K562 (cell line): ENCODE data around the gene MDH2. TPM values are rescaled to one million over a fixed set of nuclear protein-coding genes. Genes with fewer than 3 reads are reported as not detected.
A peak's percentile ranks its signal among the peaks of the same experiment; 100 is the strongest.

Experiments
- CREB5 ChIP-seq: fragments of 250-450 bp; sonication (Bioruptor Pico); IDR thresholded peaks from 2 replicates; pipeline ENCODE4 v1.5.0; 2020; ENCODE audit warnings: mild to moderate bottlenecking
- FOXK1 ChIP-seq: sonication (generic); formaldehyde crosslinking; IDR thresholded peaks from 2 replicates; pipeline ENCODE4 v1.8.0; 2022; ENCODE audit warnings: missing genetic modification reagents, mild to moderate bottlenecking, borderline replicate concordance
- FUS ChIP-seq: fragments of 200-400 bp; formaldehyde crosslinking; optimal IDR thresholded peaks from 2 replicates; pipeline ENCODE3; 2017; ENCODE audit warnings: low read depth, low read length
- GATA2 ChIP-seq: sonication (generic); formaldehyde crosslinking; IDR thresholded peaks from 2 replicates; pipeline ENCODE4 v1.4.0; 2020; ENCODE audit warnings: mild to moderate bottlenecking, missing genetic modification reagents
- KAT2B ChIP-seq: IDR thresholded peaks from one replicate; pipeline ENCODE4 v1.6.1; 2012; ENCODE audit warnings: low read depth, mild to moderate bottlenecking, control low read depth, inconsistent platforms, low read length, moderate library complexity
- RREB1 ChIP-seq: fragments of 250-450 bp; sonication (Bioruptor Pico); IDR thresholded peaks from 2 replicates; pipeline ENCODE4 v1.4.0; 2020
- SIN3B ChIP-seq: fragments of 450-650 bp; IDR thresholded peaks from 2 replicates; pipeline ENCODE4 v1.6.1; 2017; ENCODE audit warnings: low read depth, mild to moderate bottlenecking, moderate library complexity
- ZBTB2 ChIP-seq: fragments of 450-650 bp; IDR thresholded peaks from 2 replicates; pipeline ENCODE4 v1.6.1; 2016; ENCODE audit warnings: antibody characterized with exemption
- ZBTB33 ChIP-seq: sonication (generic); formaldehyde crosslinking; IDR thresholded peaks from 2 replicates; pipeline ENCODE4 v1.8.1; 2023; ENCODE audit warnings: mild to moderate bottlenecking, missing genetic modification reagents
- ZBTB8A ChIP-seq: fragments of 450-650 bp; IDR thresholded peaks from 2 replicates; pipeline ENCODE4 v1.6.1; 2018; ENCODE audit warnings: mild to moderate bottlenecking, moderate library complexity; ENCODE audit not compliant: partially characterized antibody
- ZNF239 ChIP-seq: fragments of 250-450 bp; sonication (Bioruptor Pico); IDR thresholded peaks from 2 replicates; pipeline ENCODE4 v1.4.0; 2020; ENCODE audit warnings: mild to moderate bottlenecking
- ZNF274 ChIP-seq: IDR thresholded peaks from 2 replicates; pipeline ENCODE4 v1.6.1; 2011; ENCODE audit warnings: low read depth, mild to moderate bottlenecking, low read length, moderate library complexity, borderline replicate concordance
- ZNF41 ChIP-seq: fragments of 250-450 bp; sonication (Bioruptor Pico); conservative IDR thresholded peaks from 2 replicates; pipeline ENCODE4 v1.4.0; 2020; ENCODE audit warnings: mild to moderate bottlenecking
- ZNF444 ChIP-seq: fragments of 250-450 bp; sonication (Bioruptor Pico); IDR thresholded peaks from 2 replicates; pipeline ENCODE4 v1.4.0; 2020; ENCODE audit warnings: mild to moderate bottlenecking, moderate library complexity
- ZNF79 ChIP-seq: fragments of 250-450 bp; sonication (Bioruptor Pico); IDR thresholded peaks from 2 replicates; pipeline ENCODE4 v1.4.0; 2020; ENCODE audit warnings: low read depth, mild to moderate bottlenecking, moderate library complexity
- polyA plus RNA-seq, 8 experiments: library from polyadenylated mRNA; depleted of rRNA in 4 of 8; stranded (reverse) in 5 of 8; unstranded in 3 of 8; fragments of >200 nt; fragmentation: Nextera tagmentation in 2 of 8; fragmentation: Illumina TruSeq in 1 of 8; extraction: Ambion mirVana in 2 of 8; extraction: Trizol in 1 of 8; gene quantifications; 2 replicates each; pipeline versions ENCODE4 v1.2.1 to v1.2.3, GENCODE V29; 2011 to 2014; ENCODE audit warnings: inconsistent platforms in 1 of 8, missing spikeins in 1 of 8
- total RNA-seq, 7 experiments: library from RNA; depleted of rRNA in 6 of 7; stranded (reverse); fragments of >200 nt in 6 of 7; fragmentation: Illumina TruSeq in 2 of 7; extraction: Trizol in 2 of 7; gene quantifications; 2 replicates each; pipeline versions ENCODE4 v1.2.1 to v1.2.3, GENCODE V29; 2011 to 2021; ENCODE audit warnings: low replicate concordance in 1 of 7

The MDH2 gene
- total and polyA plus RNA-seq, 9 of the 15 experiments (the other 6 are each of a cell fraction or from before 2014, with no cell fraction given), result 106 to 701 (median 242) TPM

- TF ChIP-seq RREB1 (CRISPR knock-in tag) (peak; percentile 95), ZNF239 (CRISPR knock-in tag) (no peak), ZNF444 (CRISPR knock-in tag) (no peak), KAT2B (no peak), ZNF79 (CRISPR knock-in tag) (peak; percentile 89), ZBTB2 (no peak), ZBTB33 (CRISPR knock-in tag) (no peak), SIN3B (no peak), ZNF41 (no peak), CREB5 (CRISPR knock-in tag) (no peak), ZBTB8A (no peak), FUS (no peak), FOXK1 (no peak), GATA2 (CRISPR knock-in tag) (no peak), ZNF274 (no peak)
Observed at GRCh38 chr7:76016191-76016947, 31.5 kb upstream of the MDH2 start (continued).
